Measurements from ENCODE around the gene GDI1.
A peak's percentile ranks its signal among the peaks of the same experiment; 100 is the strongest.

The GDI1 gene

DNA sequence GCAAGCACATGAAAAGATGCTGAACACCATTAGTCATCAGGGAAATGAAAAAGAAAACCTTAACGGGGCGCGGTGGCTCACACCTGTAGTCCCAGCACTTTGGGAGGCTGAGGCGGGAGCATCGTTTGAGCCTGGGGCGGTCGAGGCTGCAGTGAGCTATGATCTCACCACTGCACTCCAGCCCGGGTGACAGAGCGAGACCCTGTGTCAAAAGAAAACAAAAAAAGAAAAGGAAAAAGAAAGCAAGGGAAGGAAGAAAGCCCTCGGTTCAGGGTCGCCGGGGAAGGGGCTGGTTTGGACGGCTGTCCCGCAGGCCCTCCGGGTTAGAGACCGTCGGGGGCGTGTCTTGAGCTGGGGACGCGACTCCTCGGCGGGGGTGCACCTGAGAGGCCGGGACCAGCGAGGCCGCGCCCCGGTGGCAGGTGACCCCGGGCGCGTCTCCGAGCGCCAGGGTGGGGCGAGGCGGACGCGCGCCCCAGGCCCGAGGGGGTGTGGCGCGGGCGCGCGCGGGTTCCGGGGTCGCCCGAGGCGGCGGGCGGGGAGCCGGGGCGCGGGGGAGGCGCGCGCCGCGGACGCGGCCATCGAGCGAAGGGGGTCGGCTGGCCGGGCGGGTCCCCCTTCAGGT is 20.6 kb downstream of the GDI1 start:
- peak overlapping the region in 1 of 5 donors; percentile 7 for H3K9ac ChIP-seq (ENCODE audit: low read length in 5 of 5)
- peak overlapping the region in 4 of 5 donors; percentile 50 to 74 (median 57) for H3K4me3 ChIP-seq (ENCODE audit: low read depth in 1 of 5, low read length in 5 of 5)
- peaks cover 0 to 20% (median 12%) of the 10 kb centered on the region in 5 donors for H3K4me1 ChIP-seq (ENCODE audit: control insufficient read depth in 5 of 5, insufficient read depth in 5 of 5, low read length in 5 of 5)
- H3K9me3 ChIP-seq (ENCODE audit: control insufficient read depth in 5 of 5, low read length in 5 of 5), result no peaks in the 10 kb centered on the region
- H3K27ac ChIP-seq (ENCODE audit: low read depth, low read length), result no peak overlapping the region
- H3K36me3 ChIP-seq (ENCODE audit: control insufficient read depth in 5 of 5, insufficient read depth in 5 of 5, low read length in 5 of 5), result peaks cover 0 to 20% (median 14%) of the 10 kb centered on the region in 5 donors
- H3K27me3 ChIP-seq (ENCODE audit: control insufficient read depth in 5 of 5, insufficient read depth in 4 of 5, low read length in 5 of 5), result peaks cover 0 to 6% (median 2%) of the 10 kb centered on the region in 5 donors

GRCh38 chrX:154458116-154458953 is 21.4 kb downstream of the GDI1 start, which contains the start of gene PLXNA3:
PLXNA3 (plus strand) TSS chrX:154458281; CDS start chrX:154460184, 1,903 bp downstream.
- H3K27ac ChIP-seq (ENCODE audit: low read depth, low read length), result no peak within 1 kb of the TSS
- peaks cover 0 to 6% (median 0%) of the 10 kb centered on the region in 5 donors for H3K27me3 ChIP-seq (ENCODE audit: control insufficient read depth in 5 of 5, insufficient read depth in 4 of 5, low read length in 5 of 5)
- peaks cover 0 to 20% (median 12%) of the 10 kb centered on the region in 5 donors for H3K4me1 ChIP-seq (ENCODE audit: control insufficient read depth in 5 of 5, insufficient read depth in 5 of 5, low read length in 5 of 5)
- peak within 1 kb of the TSS; percentile 59 to 74 (median 66) for H3K4me3 ChIP-seq (ENCODE audit: low read depth in 1 of 5, low read length in 5 of 5)
- no peaks in the 10 kb centered on the region for H3K9me3 ChIP-seq (ENCODE audit: control insufficient read depth in 5 of 5, low read length in 5 of 5)
- peak within 1 kb of the TSS in 4 of 5 donors; percentile 54 to 73 (median 60) for H3K9ac ChIP-seq (ENCODE audit: low read length in 5 of 5)
- peaks cover 0 to 25% (median 14%) of the 10 kb centered on the region in 5 donors for H3K36me3 ChIP-seq (ENCODE audit: control insufficient read depth in 5 of 5, insufficient read depth in 5 of 5, low read length in 5 of 5)

GRCh38 chrX:154458954-154459778 is 22.2 kb downstream of the GDI1 start:
- Histone ChIP-seq H3K36me3 (ENCODE audit: control insufficient read depth in 5 of 5, insufficient read depth in 5 of 5, low read length in 5 of 5) (peaks cover 0 to 32% (median 19%) of the 10 kb centered on the region in 5 donors), H3K27me3 (ENCODE audit: control insufficient read depth in 5 of 5, insufficient read depth in 4 of 5, low read length in 5 of 5) (peaks cover 0 to 6% (median 3%) of the 10 kb centered on the region in 5 donors), H3K4me1 (ENCODE audit: control insufficient read depth in 5 of 5, insufficient read depth in 5 of 5, low read length in 5 of 5) (peaks cover 0 to 20% (median 12%) of the 10 kb centered on the region in 5 donors), H3K9ac (ENCODE audit: low read length in 5 of 5) (peak overlapping the region in 4 of 5 donors; percentile 54 to 73 (median 60)), H3K27ac (ENCODE audit: low read depth, low read length) (no peak overlapping the region), H3K9me3 (ENCODE audit: control insufficient read depth in 5 of 5, low read length in 5 of 5) (no peaks in the 10 kb centered on the region), H3K4me3 (ENCODE audit: low read depth in 1 of 5, low read length in 5 of 5) (peak overlapping the region; percentile 59 to 74 (median 66))

GRCh38 chrX:154459832-154460231 is 22.9 kb downstream of the GDI1 start:
- peaks cover 0 to 20% (median 12%) of the 10 kb centered on the region in 5 donors for H3K4me1 ChIP-seq (ENCODE audit: control insufficient read depth in 5 of 5, insufficient read depth in 5 of 5, low read length in 5 of 5)
- H3K27ac ChIP-seq (ENCODE audit: low read depth, low read length), result no peak overlapping the region
- peaks cover 0 to 38% (median 19%) of the 10 kb centered on the region in 5 donors for H3K36me3 ChIP-seq (ENCODE audit: control insufficient read depth in 5 of 5, insufficient read depth in 5 of 5, low read length in 5 of 5)
- peaks cover 0 to 4% (median under 1%) of the 10 kb centered on the region in 5 donors for H3K27me3 ChIP-seq (ENCODE audit: control insufficient read depth in 5 of 5, insufficient read depth in 4 of 5, low read length in 5 of 5)
- H3K9ac ChIP-seq (ENCODE audit: low read length in 5 of 5), result peak overlapping the region in 1 of 5 donors; percentile 13
- H3K9me3 ChIP-seq (ENCODE audit: control insufficient read depth in 5 of 5, low read length in 5 of 5), result no peaks in the 10 kb centered on the region
- peak overlapping the region in 2 of 5 donors; percentile 39 to 74 for H3K4me3 ChIP-seq (ENCODE audit: low read depth in 1 of 5, low read length in 5 of 5)

DNA sequence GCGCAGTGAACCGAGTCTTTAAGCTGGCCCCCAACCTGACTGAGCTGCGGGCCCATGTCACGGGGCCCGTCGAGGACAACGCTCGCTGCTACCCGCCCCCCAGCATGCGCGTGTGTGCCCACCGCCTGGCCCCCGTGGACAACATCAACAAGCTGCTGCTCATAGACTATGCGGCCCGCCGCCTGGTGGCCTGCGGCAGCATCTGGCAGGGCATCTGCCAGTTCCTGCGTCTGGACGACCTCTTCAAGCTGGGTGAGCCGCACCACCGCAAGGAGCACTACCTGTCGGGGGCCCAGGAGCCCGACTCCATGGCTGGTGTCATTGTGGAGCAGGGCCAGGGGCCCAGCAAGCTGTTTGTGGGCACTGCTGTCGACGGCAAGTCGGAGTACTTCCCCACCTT is 23.4 kb downstream of the GDI1 start:
- H3K27me3 ChIP-seq (ENCODE audit: control insufficient read depth in 5 of 5, insufficient read depth in 4 of 5, low read length in 5 of 5), result peaks cover 0 to 4% (median 0%) of the 10 kb centered on the region in 5 donors
- H3K36me3 ChIP-seq (ENCODE audit: control insufficient read depth in 5 of 5, insufficient read depth in 5 of 5, low read length in 5 of 5), result peaks cover 0 to 43% (median 22%) of the 10 kb centered on the region in 5 donors
- no peak overlapping the region for H3K4me3 ChIP-seq (ENCODE audit: low read depth in 1 of 5, low read length in 5 of 5)
- H3K9me3 ChIP-seq (ENCODE audit: control insufficient read depth in 5 of 5, low read length in 5 of 5), result no peaks in the 10 kb centered on the region
- peaks cover 0 to 20% (median 12%) of the 10 kb centered on the region in 5 donors for H3K4me1 ChIP-seq (ENCODE audit: control insufficient read depth in 5 of 5, insufficient read depth in 5 of 5, low read length in 5 of 5)
- H3K9ac ChIP-seq (ENCODE audit: low read length in 5 of 5), result no peak overlapping the region
- no peak overlapping the region for H3K27ac ChIP-seq (ENCODE audit: low read depth, low read length)

DNA sequence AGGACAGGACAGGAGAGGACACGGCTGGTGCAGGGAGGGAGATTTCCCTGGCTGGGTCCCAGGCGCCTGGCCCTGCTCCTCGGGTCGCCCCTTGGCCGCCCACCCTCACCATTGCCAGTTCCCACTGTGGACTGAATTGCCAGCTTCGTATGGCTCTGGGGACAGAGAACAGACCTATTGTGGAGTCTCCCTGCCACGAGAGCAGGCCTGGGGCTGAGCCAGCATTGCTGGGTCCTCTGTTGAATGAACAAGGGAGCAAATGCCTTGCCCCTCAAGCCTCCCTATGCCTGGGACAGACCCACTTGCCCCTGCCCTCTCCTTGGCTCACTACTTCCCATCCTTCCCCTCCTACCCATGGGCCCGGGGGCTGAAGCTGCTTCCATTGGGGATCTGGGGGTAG is 25.4 kb downstream of the GDI1 start:
- H3K27ac ChIP-seq (ENCODE audit: low read depth, low read length), result no peak overlapping the region
- H3K27me3 ChIP-seq (ENCODE audit: control insufficient read depth in 5 of 5, insufficient read depth in 4 of 5, low read length in 5 of 5), result peaks cover 0 to 5% (median 0%) of the 10 kb centered on the region in 5 donors
- no peak overlapping the region for H3K4me3 ChIP-seq (ENCODE audit: low read depth in 1 of 5, low read length in 5 of 5)
- no peak overlapping the region for H3K9ac ChIP-seq (ENCODE audit: low read length in 5 of 5)
- H3K9me3 ChIP-seq (ENCODE audit: control insufficient read depth in 5 of 5, low read length in 5 of 5), result no peaks in the 10 kb centered on the region
- peaks cover 0 to 62% (median 37%) of the 10 kb centered on the region in 5 donors for H3K36me3 ChIP-seq (ENCODE audit: control insufficient read depth in 5 of 5, insufficient read depth in 5 of 5, low read length in 5 of 5)
- peaks cover 0 to 20% (median 12%) of the 10 kb centered on the region in 5 donors for H3K4me1 ChIP-seq (ENCODE audit: control insufficient read depth in 5 of 5, insufficient read depth in 5 of 5, low read length in 5 of 5)

DNA sequence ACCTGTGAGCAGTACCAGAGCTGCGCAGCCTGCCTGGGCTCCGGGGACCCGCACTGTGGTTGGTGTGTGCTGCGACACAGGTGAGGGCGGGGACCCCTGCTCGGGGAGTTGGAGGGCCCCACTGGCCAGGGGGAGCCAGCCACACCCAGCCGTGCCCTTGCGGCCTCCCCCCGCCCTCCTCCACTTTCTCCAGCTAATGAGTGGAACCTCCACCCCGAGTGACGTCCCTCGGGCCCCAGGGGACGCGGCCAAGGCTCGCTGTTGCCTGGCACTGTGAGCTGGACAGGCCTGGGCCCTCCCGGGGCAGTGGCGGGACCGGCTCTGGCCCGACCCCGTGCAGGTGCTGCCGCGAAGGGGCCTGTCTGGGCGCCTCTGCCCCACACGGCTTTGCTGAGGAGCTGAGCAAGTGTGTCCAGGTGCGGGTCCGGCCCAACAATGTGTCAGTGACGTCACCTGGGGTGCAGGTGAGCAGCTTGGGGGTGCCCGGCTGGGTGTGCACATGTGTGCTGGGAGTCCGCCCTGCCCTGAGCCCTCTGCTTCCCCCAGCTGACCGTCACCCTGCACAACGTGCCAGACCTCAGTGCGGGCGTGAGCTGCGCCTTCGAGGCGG is 26.8 kb downstream of the GDI1 start:
- Histone ChIP-seq H3K9me3 (ENCODE audit: control insufficient read depth in 5 of 5, low read length in 5 of 5) (no peaks in the 10 kb centered on the region), H3K9ac (ENCODE audit: low read length in 5 of 5) (no peak overlapping the region), H3K27me3 (ENCODE audit: control insufficient read depth in 5 of 5, insufficient read depth in 4 of 5, low read length in 5 of 5) (peaks cover 0 to 5% (median 3%) of the 10 kb centered on the region in 5 donors), H3K4me3 (ENCODE audit: low read depth in 1 of 5, low read length in 5 of 5) (no peak overlapping the region), H3K4me1 (ENCODE audit: control insufficient read depth in 5 of 5, insufficient read depth in 5 of 5, low read length in 5 of 5) (peaks cover 0 to 16% (median 10%) of the 10 kb centered on the region in 5 donors), H3K27ac (ENCODE audit: low read depth, low read length) (no peak overlapping the region), H3K36me3 (ENCODE audit: control insufficient read depth in 5 of 5, insufficient read depth in 5 of 5, low read length in 5 of 5) (peaks cover 0 to 76% (median 50%) of the 10 kb centered on the region in 5 donors)

- Histone ChIP-seq H3K27me3 (ENCODE audit: control insufficient read depth in 5 of 5, insufficient read depth in 4 of 5, low read length in 5 of 5) (peaks cover 0 to 6% (median 4%) of the 10 kb centered on the region in 5 donors), H3K9ac (ENCODE audit: low read length in 5 of 5) (no peak overlapping the region), H3K36me3 (ENCODE audit: control insufficient read depth in 5 of 5, insufficient read depth in 5 of 5, low read length in 5 of 5) (peaks cover 0 to 87% (median 60%) of the 10 kb centered on the region in 5 donors), H3K4me3 (ENCODE audit: low read depth in 1 of 5, low read length in 5 of 5) (no peak overlapping the region), H3K9me3 (ENCODE audit: control insufficient read depth in 5 of 5, low read length in 5 of 5) (no peaks in the 10 kb centered on the region), H3K27ac (ENCODE audit: low read depth, low read length) (no peak overlapping the region), H3K4me1 (ENCODE audit: control insufficient read depth in 5 of 5, insufficient read depth in 5 of 5, low read length in 5 of 5) (peaks cover 0 to 7% (median 1%) of the 10 kb centered on the region in 5 donors)
These were observed 27.9 kb downstream of the GDI1 start for GRCh38 chrX:154464806-154465365.

- H3K4me3 ChIP-seq (ENCODE audit: low read depth in 1 of 5, low read length in 5 of 5), result no peak overlapping the region
- H3K27me3 ChIP-seq (ENCODE audit: control insufficient read depth in 5 of 5, insufficient read depth in 4 of 5, low read length in 5 of 5), result peaks cover 0 to 6% (median 4%) of the 10 kb centered on the region in 5 donors
- no peak overlapping the region for H3K9ac ChIP-seq (ENCODE audit: low read length in 5 of 5)
- H3K27ac ChIP-seq (ENCODE audit: low read depth, low read length), result no peak overlapping the region
- H3K4me1 ChIP-seq (ENCODE audit: control insufficient read depth in 5 of 5, insufficient read depth in 5 of 5, low read length in 5 of 5), result no peaks in the 10 kb centered on the region
- H3K36me3 ChIP-seq (ENCODE audit: control insufficient read depth in 5 of 5, insufficient read depth in 5 of 5, low read length in 5 of 5), result peaks cover 0 to 93% (median 65%) of the 10 kb centered on the region in 5 donors
- no peaks in the 10 kb centered on the region for H3K9me3 ChIP-seq (ENCODE audit: control insufficient read depth in 5 of 5, low read length in 5 of 5)
These were observed 28.6 kb downstream of the GDI1 start for GRCh38 chrX:154465601-154466000.
